CD4-positive, alpha-beta T cell treated with Interleukin-17A for 1 hour (primary cell): Measurements from ENCODE around the gene ATAD1.
"Not testable (repeated sequence)": the region's sequence is repeated elsewhere in the genome, so short reads cannot be mapped to it uniquely, and the experiment has no call there.

ENCODE experiments used
- DNase-seq: peaks from one replicate; pipeline ENCODE4 v3.0.0-alpha.2; 2020

ATAD1 gene

GRCh38 chr10:87752566-87752965 lies 65.5 kb downstream of the ATAD1 start:
- no peak for DNase-seq

- no peak for DNase-seq
Observed at GRCh38 chr10:87751274-87751673, 66.8 kb downstream of the ATAD1 start.

- DNase-seq: no peak
Observed at GRCh38 chr10:87750817-87751216, 67.2 kb downstream of the ATAD1 start.

GRCh38 chr10:87750001-87750671 lies 67.9 kb downstream of the ATAD1 start:
- no peak for DNase-seq

GRCh38 chr10:87748244-87748643 lies 69.8 kb downstream of the ATAD1 start:
- not testable (repeated sequence) for DNase-seq

GRCh38 chr10:87746911-87747310 lies 71.1 kb downstream of the ATAD1 start:
- no peak for DNase-seq

- DNase-seq: no peak
Observed at GRCh38 chr10:87744606-87745005, 73.4 kb downstream of the ATAD1 start.

- not testable (repeated sequence) for DNase-seq
Observed at GRCh38 chr10:87742992-87743610, 74.9 kb downstream of the ATAD1 start.

- no peak for DNase-seq
Observed at GRCh38 chr10:87740254-87740655, 77.8 kb downstream of the ATAD1 start.

GRCh38 chr10:87739703-87740102 lies 78.3 kb downstream of the ATAD1 start:
- DNase-seq: no peak

GRCh38 chr10:87738253-87738652 lies 79.8 kb downstream of the ATAD1 start:
- not testable (repeated sequence) for DNase-seq

GRCh38 chr10:87734987-87735827 lies 82.8 kb downstream of the ATAD1 start:
- DNase-seq: peak; percentile 18

- no peak for DNase-seq
Observed at GRCh38 chr10:87733081-87733480, 84.9 kb downstream of the ATAD1 start.

- DNase-seq: no peak
Observed at GRCh38 chr10:87729940-87730339, 88.1 kb downstream of the ATAD1 start.

- no peak for DNase-seq
Observed at GRCh38 chr10:87724789-87725188, 93.2 kb downstream of the ATAD1 start.

GRCh38 chr10:87723500-87723899 lies 94.5 kb downstream of the ATAD1 start:
- DNase-seq: no peak

GRCh38 chr10:87722716-87723115 lies 95.3 kb downstream of the ATAD1 start:
- DNase-seq: no peak

GRCh38 chr10:87721781-87722180 lies 96.2 kb downstream of the ATAD1 start:
- no peak for DNase-seq

- DNase-seq: no peak
Observed at GRCh38 chr10:87720665-87721064, 97.4 kb downstream of the ATAD1 start.

- DNase-seq: no peak
Observed at GRCh38 chr10:87716348-87716670, 101.7 kb downstream of the ATAD1 start.

GRCh38 chr10:87715552-87716347 lies 102.3 kb downstream of the ATAD1 start:
- DNase-seq: no peak

- DNase-seq: no peak
Observed at GRCh38 chr10:87713707-87714106, 104.3 kb downstream of the ATAD1 start.
